ENCODE measurements around the gene PCBP4. TPM values are rescaled to one million over a fixed set of nuclear protein-coding genes. Genes with fewer than 3 reads are reported as not detected.
"Not testable (repeated sequence)": the region's sequence is repeated elsewhere in the genome, so short reads cannot be mapped to it uniquely, and the experiment has no call there.

The PCBP4 gene
- total RNA-seq, 1 donor from 2014 or later = 144 TPM

- DNase-seq (ENCODE audit: low read depth) = no peak
- Histone ChIP-seq H3K4me3 (ENCODE audit: low read depth, low read length) (no peak overlapping the region), H3K27me3 (ENCODE audit: control insufficient read depth, insufficient read depth, low read length) (no peaks in the 10 kb centered on the region), H3K36me3 (ENCODE audit: control insufficient read depth, insufficient read depth, low read length) (peaks cover 8% of the 10 kb centered on the region)
- no peak for TF ChIP-seq CTCF (IDR thresholded peaks at IDR 0.05; ENCODE audit: insufficient read depth, low read length, poor library complexity, severe bottlenecking)
These were observed 34.5 kb downstream of the PCBP4 start for GRCh38 chr3:51932471-51933370.

GRCh38 chr3:51931756-51932155 is 35.5 kb downstream of the PCBP4 start:
- H3K4me3 ChIP-seq (ENCODE audit: low read depth, low read length) = no peak overlapping the region
- no peaks in the 10 kb centered on the region for H3K27me3 ChIP-seq (ENCODE audit: control insufficient read depth, insufficient read depth, low read length)
- peaks cover 8% of the 10 kb centered on the region for H3K36me3 ChIP-seq (ENCODE audit: control insufficient read depth, insufficient read depth, low read length)
- no peak for TF ChIP-seq CTCF (IDR thresholded peaks at IDR 0.05; ENCODE audit: insufficient read depth, low read length, poor library complexity, severe bottlenecking)
- DNase-seq (ENCODE audit: low read depth) = no peak

- Histone ChIP-seq H3K36me3 (ENCODE audit: control insufficient read depth, insufficient read depth, low read length) (peaks cover 2% of the 10 kb centered on the region), H3K27me3 (ENCODE audit: control insufficient read depth, insufficient read depth, low read length) (no peaks in the 10 kb centered on the region), H3K4me3 (ENCODE audit: low read depth, low read length) (no peak overlapping the region)
- DNase-seq (ENCODE audit: low read depth) = no peak
- no peak for TF ChIP-seq CTCF (IDR thresholded peaks at IDR 0.05; ENCODE audit: insufficient read depth, low read length, poor library complexity, severe bottlenecking)
These were observed 36.8 kb downstream of the PCBP4 start for GRCh38 chr3:51930439-51930838.

GRCh38 chr3:51929420-51930003 is 37.7 kb downstream of the PCBP4 start:
- DNase-seq (ENCODE audit: low read depth) = no peak
- Histone ChIP-seq H3K36me3 (ENCODE audit: control insufficient read depth, insufficient read depth, low read length) (peaks cover 2% of the 10 kb centered on the region), H3K4me3 (ENCODE audit: low read depth, low read length) (no peak overlapping the region), H3K27me3 (ENCODE audit: control insufficient read depth, insufficient read depth, low read length) (no peaks in the 10 kb centered on the region)
- no peak for TF ChIP-seq CTCF (IDR thresholded peaks at IDR 0.05; ENCODE audit: insufficient read depth, low read length, poor library complexity, severe bottlenecking)

- not testable (repeated sequence) for H3K36me3 ChIP-seq (ENCODE audit: control insufficient read depth, insufficient read depth, low read length); H3K4me3 ChIP-seq (ENCODE audit: low read depth, low read length); DNase-seq (ENCODE audit: low read depth); H3K27me3 ChIP-seq (ENCODE audit: control insufficient read depth, insufficient read depth, low read length)
These were observed 38.3 kb downstream of the PCBP4 start for GRCh38 chr3:51928981-51929380.

- H3K27me3 ChIP-seq (ENCODE audit: control insufficient read depth, insufficient read depth, low read length) = no peaks in the 10 kb centered on the region
- peaks cover 1% of the 10 kb centered on the region for H3K36me3 ChIP-seq (ENCODE audit: control insufficient read depth, insufficient read depth, low read length)
- no peak for DNase-seq (ENCODE audit: low read depth)
- H3K4me3 ChIP-seq (ENCODE audit: low read depth, low read length) = no peak overlapping the region
- TF ChIP-seq CTCF (IDR thresholded peaks at IDR 0.05; ENCODE audit: insufficient read depth, low read length, poor library complexity, severe bottlenecking) = no peak
These were observed 38.8 kb downstream of the PCBP4 start for GRCh38 chr3:51928438-51928837.

All from kidney epithelial cell (primary cell).